Keratinocyte (primary cell): Measurements from ENCODE around the gene GPR152. TPM values are rescaled to one million over a fixed set of nuclear protein-coding genes. Genes with fewer than 3 reads are reported as not detected.

Experiments used
- DNase-seq: peaks from one replicate; pipeline ENCODE4 v3.0.0-alpha.2; 2011; ENCODE audit warnings: low read depth, missing footprints, low spot score
- FAIRE-seq: peaks from 2 replicates; lab custom pipeline; 2011; peaks lifted over from hg19 to GRCh38; lab: Jason Lieb, UNC
- H2AFZ ChIP-seq: 2 replicates; pipeline ENCODE4 v1.6.0; 2012; ENCODE audit warnings: low read length, control low read depth, inconsistent platforms; ENCODE audit not compliant: control insufficient read depth
- H3K27ac ChIP-seq: 2 replicates; pipeline ENCODE4 v1.5.1; 2011; ENCODE audit warnings: low read length; ENCODE audit not compliant: control insufficient read depth, insufficient read depth
- H3K27me3 ChIP-seq: 3 replicates; pipeline ENCODE4 v1.6.0; 2011; ENCODE audit warnings: low read length; ENCODE audit not compliant: control insufficient read depth, insufficient read depth; ENCODE audit errors: extremely low read depth
- H3K36me3 ChIP-seq, 2 experiments: 2 replicates in 1 of 2; 3 replicates in 1 of 2; pipeline ENCODE4 v1.5.1; 2011; ENCODE audit warnings: low read length in 2 of 2, mild to moderate bottlenecking in 1 of 2; ENCODE audit not compliant: control insufficient read depth in 2 of 2, insufficient read depth in 2 of 2; ENCODE audit errors: extremely low read depth in 1 of 2
- H3K4me1 ChIP-seq: 3 replicates; pipeline ENCODE4 v1.5.1; 2011; ENCODE audit warnings: low read length; ENCODE audit not compliant: control insufficient read depth, insufficient read depth; ENCODE audit errors: extremely low read depth
- H3K4me2 ChIP-seq: 3 replicates; pipeline ENCODE4 v1.6.0; 2011; ENCODE audit warnings: low read depth, low read length; ENCODE audit not compliant: control insufficient read depth, insufficient read depth; ENCODE audit errors: extremely low read depth
- H3K4me3 ChIP-seq, 3 experiments: fragments of 200-600 bp in 1 of 3; sonication (generic) in 1 of 3; 2 replicates in 2 of 3; 3 replicates in 1 of 3; pipeline ENCODE4 v1.5.1; 2011 to 2016; ENCODE audit warnings: low read length in 3 of 3, mild to moderate bottlenecking in 3 of 3, control low read depth in 2 of 3, inconsistent platforms in 1 of 3, low read depth in 1 of 3, mixed read lengths in 1 of 3, mixed run types in 1 of 3, moderate library complexity in 1 of 3; ENCODE audit not compliant: control insufficient read depth in 2 of 3, insufficient read depth in 2 of 3; ENCODE audit errors: extremely low read depth in 1 of 3
- H3K79me2 ChIP-seq: 2 replicates; pipeline ENCODE4 v1.6.0; 2012; ENCODE audit warnings: low read length; ENCODE audit not compliant: control insufficient read depth, insufficient read depth
- H3K9ac ChIP-seq: 3 replicates; pipeline ENCODE4 v1.6.0; 2011; ENCODE audit warnings: low read length; ENCODE audit not compliant: control insufficient read depth, insufficient read depth; ENCODE audit errors: extremely low read depth
- H3K9me1 ChIP-seq: 3 replicates; pipeline ENCODE4 v1.6.0; 2011; ENCODE audit warnings: low read length; ENCODE audit not compliant: control insufficient read depth, insufficient read depth; ENCODE audit errors: extremely low read depth
- H3K9me3 ChIP-seq: 2 replicates; pipeline ENCODE4 v1.5.1; 2012; ENCODE audit warnings: low read depth, low read length; ENCODE audit not compliant: control insufficient read depth
- H4K20me1 ChIP-seq: 3 replicates; pipeline ENCODE4 v1.6.0; 2011; ENCODE audit warnings: low read length; ENCODE audit not compliant: control insufficient read depth, insufficient read depth; ENCODE audit errors: extremely low read depth
- CTCF ChIP-seq, 3 experiments: IDR thresholded peaks in 1 of 3; conservative IDR thresholded peaks in 1 of 3; optimal IDR thresholded peaks in 1 of 3; 2 replicates in 2 of 3; 3 replicates in 1 of 3; pipeline versions ENCODE3 to v1.5.1; 2011; ENCODE audit warnings: low read length in 3 of 3, mild to moderate bottlenecking in 3 of 3, moderate library complexity in 2 of 3, control low read depth in 1 of 3, inconsistent platforms in 1 of 3; ENCODE audit not compliant: insufficient read depth in 2 of 3; ENCODE audit errors: extremely low read depth in 1 of 3
- EZH2 ChIP-seq: IDR thresholded peaks from one replicate; pipeline ENCODE4 v1.6.1; 2012; ENCODE audit warnings: inconsistent platforms, mild to moderate bottlenecking, low read length, moderate library complexity
- dilution Hi-C: fragments of 300-500 bp; cut with MboI; formaldehyde crosslinking; loops from one replicate; pipeline ENCODE4 v1.7.0; 2020; ENCODE audit warnings: low sequenced_read_pairs; ENCODE audit not compliant: extremely low pct_ligation_motif_present
- polyA plus RNA-seq, 5 experiments: library from polyadenylated mRNA; depleted of rRNA in 3 of 5; stranded (reverse) in 3 of 5; stranded (forward) in 1 of 5; unstranded in 1 of 5; fragments of >200 nt; gene quantifications; 1 replicate in 1 of 5; 2 replicates in 3 of 5; 3 replicates in 1 of 5; pipeline versions ENCODE4 v1.2.1 to v1.2.3, GENCODE V29; 2011 to 2012; ENCODE audit warnings: missing spikeins in 2 of 5, low read depth in 1 of 5, low replicate concordance in 1 of 5

GPR152 gene
- polyA plus RNA-seq, 1 donor (not counting 4 experiments of a cell fraction or from before 2014, with no cell fraction given): not detected

GRCh38 chr11:67456068-67456705, 3.7 kb upstream of the GPR152 start:
- H3K9ac ChIP-seq: no peak overlapping the region
- no peak for DNase-seq
- no peaks in the 10 kb centered on the region for H3K27me3 ChIP-seq
- H3K9me1 ChIP-seq: no peaks in the 10 kb centered on the region
- H3K27ac ChIP-seq: no peak overlapping the region
- no peak overlapping the region for H2AFZ ChIP-seq
- no peak overlapping the region for H3K4me2 ChIP-seq
- H3K9me3 ChIP-seq: no peaks in the 10 kb centered on the region
- no peak overlapping the region for H3K4me3 ChIP-seq
- no peaks in the 10 kb centered on the region for H4K20me1 ChIP-seq
- TF ChIP-seq CTCF (optimal IDR thresholded peaks at IDR 0.05 in 1 of 3, IDR thresholded peaks at IDR 0.05 in 1 of 3, conservative IDR thresholded peaks at IDR 0.05 in 1 of 3; ENCODE audit: extremely low read depth in 1 of 3, insufficient read depth in 2 of 3, low read length in 3 of 3): no peak
- TF ChIP-seq EZH2: no peak
- no peaks in the 10 kb centered on the region for H3K36me3 ChIP-seq
- dilution Hi-C loops: no loop called here
- no peaks in the 10 kb centered on the region for H3K79me2 ChIP-seq
- FAIRE-seq: no peak
- H3K4me1 ChIP-seq: peaks cover 2% of the 10 kb centered on the region

- dilution Hi-C loops: no loop called here
- no peak within 1 kb of the TSS for H3K9ac ChIP-seq
These were observed 2.5 kb upstream of the GPR152 start, which contains the start of gene CABP4 for GRCh38 chr11:67455054-67455453. Gene CABP4 (plus strand): TSS chr11:67455354. CDS start chr11:67455424, 70 bp downstream.

More at GRCh38 chr11:67455054-67455453, 2.5 kb upstream of the GPR152 start, which contains the start of gene CABP4:
- Histone ChIP-seq H3K4me2 (no peak within 1 kb of the TSS), H3K79me2 (no peaks in the 10 kb centered on the region), H4K20me1 (no peaks in the 10 kb centered on the region), H3K27ac (no peak within 1 kb of the TSS), H2AFZ (no peak within 1 kb of the TSS), H3K9me3 (no peaks in the 10 kb centered on the region), H3K9me1 (no peaks in the 10 kb centered on the region), H3K36me3 (no peaks in the 10 kb centered on the region), H3K27me3 (no peaks in the 10 kb centered on the region), H3K4me3 (no peak within 1 kb of the TSS), H3K4me1 (peaks cover 2% of the 10 kb centered on the region)
- no peak for FAIRE-seq
- no peak for DNase-seq
- TF ChIP-seq CTCF (optimal IDR thresholded peaks at IDR 0.05 in 1 of 3, IDR thresholded peaks at IDR 0.05 in 1 of 3, conservative IDR thresholded peaks at IDR 0.05 in 1 of 3; ENCODE audit: extremely low read depth in 1 of 3, insufficient read depth in 2 of 3, low read length in 3 of 3) (no peak), EZH2 (no peak)
